ENCODE data around the gene MREG.

The MREG gene

GRCh38 chr2:215898363-215898762 lies 115.0 kb downstream of the MREG start:
- H3K27ac ChIP-seq (ENCODE audit: insufficient read depth, low read depth, low read length, poor library complexity, severe bottlenecking), result no peak overlapping the region
- 95 to 100% methylated on average over 2 of the region's 2 CpGs for WGBS, 2 experiments
- H3K4me3 ChIP-seq (ENCODE audit: insufficient read depth, low read depth, low read length), result no peak overlapping the region
- no peaks in the 10 kb centered on the region for H3K4me1 ChIP-seq (ENCODE audit: control insufficient read depth, insufficient read depth, low read length)
- H3K27me3 ChIP-seq (ENCODE audit: control insufficient read depth, insufficient read depth, low read length, poor library complexity, severe bottlenecking), result no peaks in the 10 kb centered on the region
- H3K9me3 ChIP-seq (ENCODE audit: control insufficient read depth, low read length), result no peaks in the 10 kb centered on the region
- H3K36me3 ChIP-seq (ENCODE audit: control insufficient read depth, insufficient read depth, low read length), result no peaks in the 10 kb centered on the region

DNA sequence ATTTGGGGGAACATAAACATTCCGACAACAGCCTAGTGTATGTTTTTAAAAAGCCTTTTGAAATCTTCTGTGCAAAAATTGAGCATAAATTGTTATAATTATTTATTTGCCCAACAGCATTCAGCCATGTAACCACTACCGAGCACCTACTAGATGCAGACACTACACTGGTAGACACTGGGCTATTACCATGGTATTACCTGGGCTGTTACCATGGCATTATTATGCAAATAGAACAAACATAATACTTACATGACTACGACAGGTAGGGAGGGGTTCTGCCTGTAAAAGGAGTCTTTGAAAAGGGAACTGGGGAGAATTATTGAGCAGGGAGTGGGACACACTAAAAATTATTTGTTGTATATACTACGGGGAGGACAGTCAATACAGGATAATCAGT lies 116.4 kb downstream of the MREG start:
- no peaks in the 10 kb centered on the region for H3K9me3 ChIP-seq (ENCODE audit: control insufficient read depth, low read length)
- 94 to 96% methylated on average over 3 of the region's 4 CpGs for WGBS, 2 experiments
- no peak overlapping the region for H3K27ac ChIP-seq (ENCODE audit: insufficient read depth, low read depth, low read length, poor library complexity, severe bottlenecking)
- no peak overlapping the region for H3K4me3 ChIP-seq (ENCODE audit: insufficient read depth, low read depth, low read length)
- no peaks in the 10 kb centered on the region for H3K27me3 ChIP-seq (ENCODE audit: control insufficient read depth, insufficient read depth, low read length, poor library complexity, severe bottlenecking)
- H3K4me1 ChIP-seq (ENCODE audit: control insufficient read depth, insufficient read depth, low read length), result no peaks in the 10 kb centered on the region
- H3K36me3 ChIP-seq (ENCODE audit: control insufficient read depth, insufficient read depth, low read length), result no peaks in the 10 kb centered on the region

GRCh38 chr2:215895330-215895729 lies 118.0 kb downstream of the MREG start:
- no peaks in the 10 kb centered on the region for H3K9me3 ChIP-seq (ENCODE audit: control insufficient read depth, low read length)
- no peak overlapping the region for H3K27ac ChIP-seq (ENCODE audit: insufficient read depth, low read depth, low read length, poor library complexity, severe bottlenecking)
- WGBS, 2 experiments, result 92 to 97% methylated on average over 4 of the region's 4 CpGs
- H3K4me1 ChIP-seq (ENCODE audit: control insufficient read depth, insufficient read depth, low read length), result no peaks in the 10 kb centered on the region
- H3K27me3 ChIP-seq (ENCODE audit: control insufficient read depth, insufficient read depth, low read length, poor library complexity, severe bottlenecking), result no peaks in the 10 kb centered on the region
- no peaks in the 10 kb centered on the region for H3K36me3 ChIP-seq (ENCODE audit: control insufficient read depth, insufficient read depth, low read length)
- H3K4me3 ChIP-seq (ENCODE audit: insufficient read depth, low read depth, low read length), result no peak overlapping the region
